HG03457 (cell line): ENCODE data around the gene CLEC2B.

ENCODE experiments used
- ATAC-seq: cut with Tn5 transposase; IDR thresholded peaks from one replicate; pipeline ENCODE4 v1.9.1; 2021; ENCODE audit warnings: moderate number of reproducible peaks; ENCODE audit not compliant: unreplicated experiment

The CLEC2B gene

GRCh38 chr12:9810671-9811070 lies 58.5 kb downstream of the CLEC2B start:
- ATAC-seq, result no peak

GRCh38 chr12:9809866-9810265 lies 59.3 kb downstream of the CLEC2B start:
- ATAC-seq, result no peak

- no peak for ATAC-seq
These were observed 59.8 kb downstream of the CLEC2B start for GRCh38 chr12:9809338-9809737.

GRCh38 chr12:9808504-9808903 lies 60.6 kb downstream of the CLEC2B start:
- no peak for ATAC-seq

GRCh38 chr12:9806714-9807113 lies 62.4 kb downstream of the CLEC2B start:
- no peak for ATAC-seq

GRCh38 chr12:9805883-9806282 lies 63.3 kb downstream of the CLEC2B start:
- no peak for ATAC-seq
